Vagina (tissue), 2 donors: ENCODE results near the gene AKR7A3. TPM values are rescaled to one million over a fixed set of nuclear protein-coding genes. Genes with fewer than 3 reads are reported as not detected.
"Not testable (repeated sequence)": the region's sequence is repeated elsewhere in the genome, so short reads cannot be mapped to it uniquely, and the experiment has no call there.

Source experiments
- DNase-seq, 2 donors: peaks; one replicate each; pipeline ENCODE4 v3.0.0-alpha.2; 2017; ENCODE audit errors: extremely low spot score in 2 of 2
- H3K27ac ChIP-seq: fragments of 200-600 bp; sonication (generic); one replicate; pipeline ENCODE4 v1.5.1; 2019
- H3K27me3 ChIP-seq: fragments of 200-600 bp; sonication (generic); one replicate; pipeline ENCODE4 v1.5.1; 2019
- H3K36me3 ChIP-seq, 2 donors: fragments of 200-600 bp; sonication (generic); one replicate each; pipeline ENCODE4 v1.5.1; 2017 to 2019
- H3K4me1 ChIP-seq: fragments of 200-600 bp; sonication (generic); one replicate; pipeline ENCODE4 v1.5.1; 2019
- H3K4me3 ChIP-seq, 2 donors: fragments of 200-600 bp; sonication (generic); 1 replicate in 1 of 2; 2 replicates in 1 of 2; pipeline ENCODE4 v1.5.1; 2016 to 2019
- H3K9me3 ChIP-seq: fragments of 200-600 bp; sonication (generic); one replicate; pipeline ENCODE4 v1.5.1; 2019
- CTCF ChIP-seq, 3 experiments: fragments of 450-650 bp in 2 of 3; fragments of 200-600 bp in 1 of 3; sonication (generic) in 1 of 3; IDR thresholded peaks; one replicate each; pipeline ENCODE4 v1.5.1; 2017 to 2019; ENCODE audit warnings: antibody characterized with exemption in 3 of 3, mild to moderate bottlenecking in 2 of 3, moderate library complexity in 2 of 3
- POLR2A ChIP-seq, 2 donors: fragments of 450-650 bp; IDR thresholded peaks; one replicate each; pipeline ENCODE4 v1.6.1; 2017; ENCODE audit warnings: antibody characterized with exemption in 2 of 2, mild to moderate bottlenecking in 2 of 2, moderate library complexity in 2 of 2
- POLR2AphosphoS5 ChIP-seq, 2 donors: sonication (generic); formaldehyde crosslinking; IDR thresholded peaks; one replicate each; pipeline ENCODE4 v1.9.0; 2017; ENCODE audit warnings: antibody characterized with exemption in 2 of 2, mild to moderate bottlenecking in 2 of 2, low read depth in 1 of 2; ENCODE audit not compliant: insufficient read depth in 1 of 2
- intact Hi-C: fragments of 100-400 bp; cut with DNase I; formaldehyde crosslinking; loops from one replicate; pipeline ENCODE4 v1.15.1; 2023
- total RNA-seq: library from RNA; depleted of rRNA; stranded (reverse); fragments of >200 nt; gene quantifications from one replicate; pipeline ENCODE4 v1.2.3, GENCODE V29; 2016

AKR7A3 gene
- total RNA-seq, 1 donor from 2014 or later = 4.2 TPM

- H3K4me1 ChIP-seq = no peaks in the 10 kb centered on the region
- no peak for DNase-seq
- intact Hi-C loops = no loop called here
- no peaks in the 10 kb centered on the region for H3K9me3 ChIP-seq
- H3K4me3 ChIP-seq = no peak overlapping the region
- H3K27me3 ChIP-seq = no peaks in the 10 kb centered on the region
- H3K27ac ChIP-seq = no peak overlapping the region
- TF ChIP-seq POLR2AphosphoS5 (IDR thresholded peaks at IDR 0.05; ENCODE audit: insufficient read depth in 1 of 2, low read depth in 1 of 2) (no peak), CTCF (IDR thresholded peaks at IDR 0.05) (no peak), POLR2A (IDR thresholded peaks at IDR 0.05) (no peak)
- peaks cover 0 to 34% of the 10 kb centered on the region in 2 donors for H3K36me3 ChIP-seq
These were observed 26.5 kb downstream of the AKR7A3 start for GRCh38 chr1:19262047-19262446.

- Histone ChIP-seq H3K27me3 (no peaks in the 10 kb centered on the region), H3K9me3 (no peaks in the 10 kb centered on the region), H3K27ac (no peak overlapping the region), H3K36me3 (peaks cover 0 to 49% of the 10 kb centered on the region in 2 donors), H3K4me3 (no peak overlapping the region), H3K4me1 (no peaks in the 10 kb centered on the region)
- peak in 1 of 2 donors; percentile 15 for TF ChIP-seq POLR2AphosphoS5 (IDR thresholded peaks at IDR 0.05; ENCODE audit: insufficient read depth in 1 of 2, low read depth in 1 of 2)
- TF ChIP-seq POLR2A (IDR thresholded peaks at IDR 0.05) = no peak
- intact Hi-C loops = no loop called here
- DNase-seq = no peak
These were observed 28.1 kb downstream of the AKR7A3 start for GRCh38 chr1:19260211-19261138.

- intact Hi-C loops = loop anchor here (5.0 kb wide), 1 partner anchor 394 kb away; no protein-coding TSS in a partner anchor
- no peak for DNase-seq
- TF ChIP-seq POLR2AphosphoS5 (IDR thresholded peaks at IDR 0.05; ENCODE audit: insufficient read depth in 1 of 2, low read depth in 1 of 2) (no peak), POLR2A (IDR thresholded peaks at IDR 0.05) (no peak), CTCF (IDR thresholded peaks at IDR 0.05) (no peak)
- Histone ChIP-seq H3K36me3 (peaks cover 0 to 49% of the 10 kb centered on the region in 2 donors), H3K4me3 (no peak overlapping the region), H3K9me3 (no peaks in the 10 kb centered on the region), H3K27me3 (no peaks in the 10 kb centered on the region), H3K27ac (no peak overlapping the region), H3K4me1 (peaks cover 8% of the 10 kb centered on the region)
These were observed 30.2 kb downstream of the AKR7A3 start for GRCh38 chr1:19258353-19258752.

- Histone ChIP-seq H3K36me3 (peaks cover 0 to 49% of the 10 kb centered on the region in 2 donors), H3K4me3 (no peak overlapping the region), H3K9me3 (no peaks in the 10 kb centered on the region), H3K27ac (no peak overlapping the region), H3K4me1 (peaks cover 18% of the 10 kb centered on the region), H3K27me3 (no peaks in the 10 kb centered on the region)
- intact Hi-C loops = loop anchor here (5.0 kb wide), 1 partner anchor 395 kb away; no protein-coding TSS in a partner anchor
- DNase-seq = no peak
- no peak for TF ChIP-seq POLR2AphosphoS5 (IDR thresholded peaks at IDR 0.05; ENCODE audit: insufficient read depth in 1 of 2, low read depth in 1 of 2)
- TF ChIP-seq POLR2A (IDR thresholded peaks at IDR 0.05) = no peak
- no peak for TF ChIP-seq CTCF (IDR thresholded peaks at IDR 0.05)
These were observed 31.2 kb downstream of the AKR7A3 start for GRCh38 chr1:19257178-19257914.

- intact Hi-C loops = loop anchor here (5.0 kb wide), 1 partner anchor 396 kb away; no protein-coding TSS in a partner anchor
- Histone ChIP-seq H3K36me3 (peaks cover 0 to 49% of the 10 kb centered on the region in 2 donors), H3K4me1 (peaks cover 23% of the 10 kb centered on the region)
- not testable (repeated sequence) for H3K9me3 ChIP-seq, H3K27ac ChIP-seq, H3K27me3 ChIP-seq, DNase-seq, H3K4me3 ChIP-seq
These were observed 32.3 kb downstream of the AKR7A3 start for GRCh38 chr1:19256301-19256700.
